ENCODE data around the gene DENND6B.
"Not testable (repeated sequence)": the region's sequence is repeated elsewhere in the genome, so short reads cannot be mapped to it uniquely, and the experiment has no call there.

The DENND6B gene, protein sequence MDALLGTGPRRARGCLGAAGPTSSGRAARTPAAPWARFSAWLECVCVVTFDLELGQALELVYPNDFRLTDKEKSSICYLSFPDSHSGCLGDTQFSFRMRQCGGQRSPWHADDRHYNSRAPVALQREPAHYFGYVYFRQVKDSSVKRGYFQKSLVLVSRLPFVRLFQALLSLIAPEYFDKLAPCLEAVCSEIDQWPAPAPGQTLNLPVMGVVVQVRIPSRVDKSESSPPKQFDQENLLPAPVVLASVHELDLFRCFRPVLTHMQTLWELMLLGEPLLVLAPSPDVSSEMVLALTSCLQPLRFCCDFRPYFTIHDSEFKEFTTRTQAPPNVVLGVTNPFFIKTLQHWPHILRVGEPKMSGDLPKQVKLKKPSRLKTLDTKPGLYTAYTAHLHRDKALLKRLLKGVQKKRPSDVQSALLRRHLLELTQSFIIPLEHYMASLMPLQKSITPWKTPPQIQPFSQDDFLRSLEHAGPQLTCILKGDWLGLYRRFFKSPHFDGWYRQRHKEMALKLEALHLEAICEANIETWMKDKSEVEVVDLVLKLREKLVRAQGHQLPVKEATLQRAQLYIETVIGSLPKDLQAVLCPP

DNA sequence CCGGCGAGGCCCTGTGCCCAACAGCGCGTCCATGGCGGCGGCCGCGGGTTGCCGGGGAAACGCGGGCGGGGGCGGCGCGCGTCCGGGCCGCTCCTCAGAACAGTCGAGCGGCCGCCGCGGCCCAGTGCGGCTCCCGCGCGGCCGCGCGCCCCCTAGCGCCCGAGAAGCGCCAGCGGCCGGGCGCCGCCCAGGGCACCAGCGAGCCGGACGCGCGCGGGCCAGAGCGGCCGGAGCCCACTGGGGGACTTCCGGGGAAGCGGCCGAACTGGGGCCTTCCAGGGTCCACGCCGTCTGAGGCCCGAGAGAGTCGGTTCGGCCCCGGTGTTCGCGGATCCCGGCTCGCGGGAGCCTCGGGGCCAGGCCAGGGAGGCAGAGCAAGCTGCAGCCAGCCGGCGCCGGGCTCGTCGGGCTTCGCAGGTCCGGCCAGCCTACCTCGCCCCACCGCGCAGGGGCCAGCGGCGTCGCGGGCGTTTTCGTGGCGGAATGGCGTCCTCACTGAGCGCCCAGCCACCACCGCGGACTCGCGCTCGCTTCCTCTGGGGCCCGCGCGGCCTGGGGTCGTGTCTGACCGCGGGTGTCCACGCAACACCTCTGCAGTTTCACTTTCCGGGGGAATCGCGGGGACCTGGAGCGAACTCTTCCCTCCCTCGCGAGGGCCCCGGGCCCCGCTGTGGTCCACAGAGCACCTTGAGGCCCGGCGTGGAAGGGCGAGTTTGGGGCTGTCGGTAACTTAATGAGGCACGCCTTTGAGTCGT is at the start of gene DENND6B:
Gene DENND6B (minus strand): TSS at position 57 of the 755 bp plus-strand sequence. CDS start 24 bp downstream, at position 33.
- peak; percentile 90 to 97 (median 95) for DNase-seq

GRCh38 chr22:50376085-50376651 is 49.4 kb upstream of the DENND6B start:
- DNase-seq = peak; percentile 23 to 47 (median 27)

DNA sequence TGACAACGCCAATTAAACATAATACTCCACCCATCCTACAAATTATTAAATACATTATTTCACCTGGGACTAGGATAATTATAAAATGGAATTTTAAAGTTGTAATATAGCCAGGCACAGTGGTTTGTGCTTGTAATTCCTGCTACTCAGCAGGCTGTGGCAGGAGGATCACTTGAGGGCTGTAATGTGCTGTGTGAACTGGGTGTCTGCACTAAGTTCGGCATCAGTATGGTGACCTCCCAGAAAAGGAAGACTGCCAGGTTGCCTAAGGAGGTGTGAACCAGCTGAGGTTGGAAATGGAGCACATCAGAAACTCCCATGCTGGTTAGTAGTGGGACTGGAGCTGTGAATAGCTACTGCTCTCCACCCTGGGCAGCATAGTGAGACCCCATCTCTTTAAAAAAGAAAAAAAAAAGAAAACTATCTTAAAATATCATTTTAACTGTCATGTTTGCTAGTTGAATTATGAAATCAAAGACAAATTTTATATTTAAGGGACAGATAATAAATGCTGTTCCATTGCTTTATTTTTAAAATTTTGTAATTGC is 44.4 kb upstream of the DENND6B start:
- no peak for DNase-seq

GRCh38 chr22:50367778-50368500 is 41.1 kb upstream of the DENND6B start:
- no peak for DNase-seq

GRCh38 chr22:50363803-50364194 is 37.0 kb upstream of the DENND6B start:
- DNase-seq = not testable (repeated sequence)

DNA sequence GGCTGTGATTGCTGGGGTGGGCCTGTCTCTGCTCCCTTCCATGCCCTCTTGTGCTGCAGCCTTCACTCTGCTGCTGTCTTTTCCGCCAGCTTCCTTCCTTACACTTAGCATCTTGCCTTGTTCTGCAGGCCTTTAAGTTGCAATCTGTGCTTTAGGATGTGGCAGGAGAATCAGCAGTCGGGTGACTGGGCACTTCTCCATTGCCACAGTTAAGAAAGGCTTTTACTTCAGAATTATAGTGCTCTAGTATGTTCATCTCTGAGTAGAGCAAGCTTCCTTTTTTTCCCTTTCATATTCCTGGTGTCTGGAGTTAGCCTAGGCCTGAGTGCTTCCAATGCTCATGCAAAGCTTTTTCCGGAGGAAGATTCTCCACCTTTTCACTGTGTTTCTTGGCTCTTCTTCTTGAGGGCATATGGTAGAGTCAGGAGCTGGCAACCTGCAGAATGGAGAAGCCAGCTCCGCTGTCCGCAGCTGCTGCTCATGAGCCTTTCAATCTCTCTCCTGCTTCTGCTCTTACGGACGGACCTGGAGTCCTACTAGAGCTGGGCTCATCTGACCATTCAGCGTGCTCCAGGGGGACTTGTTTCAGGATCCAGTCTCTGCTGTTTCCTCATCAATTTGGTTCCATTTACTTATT is 36.5 kb upstream of the DENND6B start:
- DNase-seq = peak in 1 of 3 donors; percentile 14

DNA sequence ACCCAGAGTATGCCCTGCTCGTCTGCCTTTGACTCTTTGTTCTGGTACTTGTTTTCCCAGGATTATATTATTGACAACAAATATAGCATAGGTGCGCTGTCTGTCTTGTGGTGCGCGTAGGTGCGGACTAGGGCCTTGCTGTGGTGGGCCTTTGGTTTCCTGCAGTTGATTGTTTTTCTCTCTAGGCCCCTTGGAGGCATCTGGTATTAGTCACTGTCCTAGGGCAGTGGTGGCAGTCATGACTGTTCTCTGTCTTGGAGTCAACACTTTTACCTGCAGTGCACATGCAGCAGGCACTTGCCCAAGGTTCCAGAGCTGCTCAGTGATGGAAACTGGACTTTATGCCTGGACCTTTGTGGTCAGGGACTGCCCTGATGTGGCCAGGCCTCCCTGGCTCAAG is 34.9 kb upstream of the DENND6B start:
- no peak for DNase-seq

GRCh38 chr22:50361222-50361621 is 34.4 kb upstream of the DENND6B start:
- DNase-seq = no peak

GRCh38 chr22:50360578-50360977 is 33.8 kb upstream of the DENND6B start:
- DNase-seq = no peak

GRCh38 chr22:50357756-50358155 is 30.9 kb upstream of the DENND6B start:
- DNase-seq = no peak

DNA sequence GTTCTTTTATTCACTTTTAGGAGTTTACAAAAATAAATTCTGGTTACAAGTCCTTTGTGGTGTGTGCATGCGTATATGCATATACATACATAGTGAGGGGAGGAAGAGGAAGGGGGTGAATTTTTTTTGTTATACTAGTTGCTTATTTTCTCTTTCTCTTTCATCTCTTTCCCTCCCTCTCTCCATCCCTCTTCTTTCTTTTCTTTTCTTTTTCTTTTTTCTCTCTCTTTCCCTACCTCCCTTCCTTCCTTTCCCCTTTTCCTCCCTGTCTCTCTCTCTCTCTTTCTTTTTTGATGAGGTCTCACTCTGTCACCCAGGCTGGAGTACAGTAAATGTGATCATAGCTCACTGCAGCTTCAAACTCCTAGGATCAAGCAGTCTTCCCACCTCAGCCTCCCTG is 30.4 kb upstream of the DENND6B start:
- no peak for DNase-seq

DNA sequence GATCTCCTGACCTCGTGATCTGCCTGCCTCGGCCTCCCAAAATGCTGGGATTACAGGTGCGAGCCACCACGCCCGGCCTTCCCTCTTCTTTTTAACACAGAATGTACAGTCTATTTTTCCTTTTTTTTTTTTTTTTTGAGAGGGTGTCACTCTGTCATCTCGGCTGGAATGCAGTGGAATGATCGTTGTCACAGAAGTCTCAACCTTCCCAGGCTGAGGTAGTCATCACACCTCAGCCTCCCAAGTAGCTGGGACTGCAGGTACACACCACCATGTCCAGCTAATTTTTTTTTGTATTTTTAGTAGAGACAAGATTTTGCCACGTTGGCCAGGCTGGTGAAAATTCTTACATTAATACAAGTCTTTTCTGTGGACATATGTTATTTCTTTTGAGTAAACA is 29.4 kb upstream of the DENND6B start:
- DNase-seq = no peak

- DNase-seq = no peak
Observed at GRCh38 chr22:50348058-50348457, 21.2 kb upstream of the DENND6B start.

- no peak for DNase-seq
Observed at GRCh38 chr22:50347157-50347556, 20.3 kb upstream of the DENND6B start.

- DNase-seq = no peak
Observed at GRCh38 chr22:50346470-50346869, 19.7 kb upstream of the DENND6B start.

GRCh38 chr22:50343541-50343935 is 16.7 kb upstream of the DENND6B start:
- no peak for DNase-seq

DNA sequence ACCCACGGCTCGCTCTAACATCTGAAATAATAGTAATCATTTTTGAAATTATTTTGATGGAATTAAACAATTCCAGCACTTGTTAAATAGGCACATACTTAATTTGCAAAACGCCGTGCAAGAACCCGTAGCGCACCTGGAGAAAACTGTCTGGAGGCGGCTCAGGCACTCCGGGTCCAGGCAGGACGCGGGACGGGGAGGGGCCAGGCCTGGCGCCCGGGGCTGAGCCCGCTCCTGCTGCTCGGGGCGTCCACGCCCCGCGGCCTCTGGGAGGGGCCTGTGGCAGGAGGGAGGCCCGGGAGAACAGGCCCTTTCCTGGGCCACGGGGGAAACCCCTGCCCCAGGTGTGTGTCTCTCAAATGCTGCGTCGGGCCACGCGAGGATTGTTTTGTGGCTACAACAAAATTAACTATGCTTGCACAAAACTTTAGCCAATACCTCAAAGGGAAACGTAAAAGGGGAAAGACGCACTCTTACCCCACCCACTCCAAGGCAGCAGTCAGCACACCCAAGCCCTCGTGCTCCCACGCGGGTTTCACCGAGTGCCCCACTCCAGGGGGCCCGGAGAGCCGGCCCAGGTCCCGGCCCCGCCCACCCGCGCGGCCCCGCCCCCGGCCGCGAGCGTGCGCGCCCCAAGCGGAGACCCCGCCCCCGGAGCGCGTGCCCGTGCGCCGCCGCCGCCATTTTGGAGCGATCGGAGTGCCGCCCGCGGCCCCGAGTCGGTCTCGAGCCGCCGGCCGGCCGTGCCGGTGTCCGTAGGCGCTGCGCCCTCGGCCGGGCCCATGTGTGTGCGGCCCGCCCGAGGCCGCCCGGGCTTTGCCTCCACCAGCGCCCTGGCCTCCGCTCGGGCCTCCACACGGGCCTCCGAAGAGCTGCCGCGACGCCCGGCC is 16.1 kb upstream of the DENND6B start, which contains the start of gene PPP6R2:
Gene PPP6R2 (plus strand): TSS at position 677 of the 890 bp plus-strand sequence. CDS start 50,582 bp downstream, outside the sequence.
- DNase-seq = peak; percentile 89 to 98 (median 95)

- DNase-seq = peak; percentile 96 to 98 (median 98)
Observed at GRCh38 chr22:50341977-50342650, 15.3 kb upstream of the DENND6B start.

GRCh38 chr22:50339945-50340879 is 13.4 kb upstream of the DENND6B start:
- DNase-seq = peak in 1 of 3 donors; percentile 14
